Measurements from ENCODE around the gene MPRIP. TPM values are rescaled to one million over a fixed set of nuclear protein-coding genes. Genes with fewer than 3 reads are reported as not detected.

MPRIP gene
- polyA plus RNA-seq, 1 of the 3 experiments (the other 2 are of a cell fraction): 64.4 TPM

DNA sequence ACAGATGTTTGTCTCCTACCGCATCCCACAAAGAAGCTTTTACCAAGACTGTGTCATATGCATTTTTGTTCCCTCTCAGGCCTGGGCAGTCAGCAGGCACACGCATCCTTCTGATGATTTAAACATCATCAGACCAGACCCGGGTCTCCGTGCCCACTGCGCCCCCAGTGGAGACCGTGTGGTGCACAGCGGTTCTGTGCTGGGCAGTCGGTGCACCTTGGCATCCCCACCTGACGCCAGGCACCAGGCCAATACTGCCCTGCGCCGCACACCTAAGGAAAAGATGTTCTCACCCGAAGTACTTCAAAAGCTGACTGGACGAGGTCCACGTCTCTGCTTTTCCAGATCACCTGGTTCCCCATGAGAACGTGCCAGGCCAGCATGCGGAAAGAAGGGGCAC lies 174.5 kb downstream of the MPRIP start:
- H3K4me2 ChIP-seq: no peak overlapping the region
- H3K36me3 ChIP-seq (replicated peaks in 1 of 2; ENCODE audit: control insufficient read depth in 1 of 2, insufficient read depth in 2 of 2, low read length in 1 of 2): peaks cover 25 to 66% of the 10 kb centered on the region in 2 experiments
- peaks cover under 1% of the 10 kb centered on the region for H3F3A ChIP-seq (replicated peaks; ENCODE audit: insufficient read depth)
- 0 out of 2 replicates have a peak, but pooled peaks cover 3% of the 10 kb centered on the region for H3K79me2 ChIP-seq (ENCODE audit: insufficient read depth)
- no peaks in the 10 kb centered on the region for H3K27me3 ChIP-seq (ENCODE audit: insufficient read depth)
- H4K20me1 ChIP-seq (ENCODE audit: insufficient read depth): no peaks in the 10 kb centered on the region
- H3K27ac ChIP-seq (ENCODE audit: low read depth in 2 of 2, low read length in 1 of 2): no peak overlapping the region
- no peak overlapping the region for H2AFZ ChIP-seq (ENCODE audit: low read depth)
- POLR2A ChIA-PET: no interaction called here
- CTCF ChIA-PET: no interaction called here
- H3K4me3 ChIP-seq (ENCODE audit: low read depth in 2 of 2, low read length in 1 of 2): no peak overlapping the region
- H3K9ac ChIP-seq: no peak overlapping the region
- 88% methylated on average over 15 of the region's 16 CpGs for WGBS (ENCODE audit: low lambda C conversion rate)
- TF ChIP-seq NRF1 (IDR thresholded peaks at IDR 0.05; ENCODE audit: low read depth, low read length) (no peak), RAD21 (IDR thresholded peaks at IDR 0.05; ENCODE audit: low read length) (no peak), JUND (IDR thresholded peaks at IDR 0.05) (no peak)
- TF ChIP-seq, protein P1, sequence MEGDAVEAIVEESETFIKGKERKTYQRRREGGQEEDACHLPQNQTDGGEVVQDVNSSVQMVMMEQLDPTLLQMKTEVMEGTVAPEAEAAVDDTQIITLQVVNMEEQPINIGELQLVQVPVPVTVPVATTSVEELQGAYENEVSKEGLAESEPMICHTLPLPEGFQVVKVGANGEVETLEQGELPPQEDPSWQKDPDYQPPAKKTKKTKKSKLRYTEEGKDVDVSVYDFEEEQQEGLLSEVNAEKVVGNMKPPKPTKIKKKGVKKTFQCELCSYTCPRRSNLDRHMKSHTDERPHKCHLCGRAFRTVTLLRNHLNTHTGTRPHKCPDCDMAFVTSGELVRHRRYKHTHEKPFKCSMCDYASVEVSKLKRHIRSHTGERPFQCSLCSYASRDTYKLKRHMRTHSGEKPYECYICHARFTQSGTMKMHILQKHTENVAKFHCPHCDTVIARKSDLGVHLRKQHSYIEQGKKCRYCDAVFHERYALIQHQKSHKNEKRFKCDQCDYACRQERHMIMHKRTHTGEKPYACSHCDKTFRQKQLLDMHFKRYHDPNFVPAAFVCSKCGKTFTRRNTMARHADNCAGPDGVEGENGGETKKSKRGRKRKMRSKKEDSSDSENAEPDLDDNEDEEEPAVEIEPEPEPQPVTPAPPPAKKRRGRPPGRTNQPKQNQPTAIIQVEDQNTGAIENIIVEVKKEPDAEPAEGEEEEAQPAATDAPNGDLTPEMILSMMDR (IDR thresholded peaks at IDR 0.05): 0 out of 2 replicates have a peak, but pooled peaks have one; percentile 19
- DNase-seq: peak; percentile 57
- no peaks in the 10 kb centered on the region for H3K9me2 ChIP-seq
- no peaks in the 10 kb centered on the region for H3K4me1 ChIP-seq (ENCODE audit: control insufficient read depth in 1 of 2, insufficient read depth in 2 of 2, low read depth in 1 of 2, low read length in 1 of 2)
- no peaks in the 10 kb centered on the region for H3K9me3 ChIP-seq

DNA sequence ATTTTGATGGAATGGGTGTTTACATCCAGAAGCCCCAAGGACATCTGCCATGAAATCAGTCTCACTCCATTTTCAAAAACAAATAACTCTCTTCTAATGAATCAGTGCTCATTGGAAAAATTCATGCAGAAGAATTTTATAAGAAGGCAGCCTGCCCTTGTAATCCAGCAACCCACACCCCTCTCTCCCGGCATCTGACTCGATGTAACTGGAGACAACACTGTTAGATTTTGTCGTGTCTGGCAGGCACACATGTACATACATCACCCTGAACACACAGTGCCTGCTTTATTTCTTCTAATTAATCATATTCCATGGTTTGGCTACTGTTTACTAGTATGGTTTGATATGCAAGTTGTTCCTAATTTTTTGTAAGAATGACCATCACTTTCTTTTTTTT lies 175.7 kb downstream of the MPRIP start:
- ChIA-PET POLR2A (no interaction called here), CTCF (no interaction called here)
- no peak for TF ChIP-seq MEF2A (IDR thresholded peaks at IDR 0.05; ENCODE audit: borderline replicate concordance, low read depth)
- no peak for TF ChIP-seq TEAD4 (IDR thresholded peaks at IDR 0.05; ENCODE audit: borderline replicate concordance, insufficient read depth)
- TF ChIP-seq, protein P1 (IDR thresholded peaks at IDR 0.05): no peak
- TF ChIP-seq JUND (IDR thresholded peaks at IDR 0.05): no peak
- no peak for TF ChIP-seq GABPA (IDR thresholded peaks at IDR 0.05; ENCODE audit: low read depth)
- no peak for TF ChIP-seq FOXM1 (IDR thresholded peaks at IDR 0.05; ENCODE audit: low read depth)
- TF ChIP-seq, protein P2, sequence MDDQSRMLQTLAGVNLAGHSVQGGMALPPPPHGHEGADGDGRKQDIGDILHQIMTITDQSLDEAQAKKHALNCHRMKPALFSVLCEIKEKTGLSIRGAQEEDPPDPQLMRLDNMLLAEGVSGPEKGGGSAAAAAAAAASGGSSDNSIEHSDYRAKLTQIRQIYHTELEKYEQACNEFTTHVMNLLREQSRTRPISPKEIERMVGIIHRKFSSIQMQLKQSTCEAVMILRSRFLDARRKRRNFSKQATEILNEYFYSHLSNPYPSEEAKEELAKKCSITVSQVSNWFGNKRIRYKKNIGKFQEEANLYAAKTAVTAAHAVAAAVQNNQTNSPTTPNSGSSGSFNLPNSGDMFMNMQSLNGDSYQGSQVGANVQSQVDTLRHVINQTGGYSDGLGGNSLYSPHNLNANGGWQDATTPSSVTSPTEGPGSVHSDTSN (IDR thresholded peaks at IDR 0.05): no peak
- TF ChIP-seq IRF3 (IDR thresholded peaks at IDR 0.05; ENCODE audit: low read depth, low read length): no peak
- TF ChIP-seq TAF1 (IDR thresholded peaks at IDR 0.05; ENCODE audit: borderline replicate concordance, low read depth, low read length): no peak
- TF ChIP-seq GATA2 (CRISPR knock-in tag; IDR thresholded peaks at IDR 0.05): no peak
- no peak for TF ChIP-seq MAX (IDR thresholded peaks at IDR 0.05; ENCODE audit: low read depth)
- TF ChIP-seq SIN3A (IDR thresholded peaks at IDR 0.05; ENCODE audit: borderline replicate concordance, low read depth, low read length): no peak
- TF ChIP-seq EP300 (IDR thresholded peaks at IDR 0.05; ENCODE audit: borderline replicate concordance in 1 of 2, low read depth in 1 of 2, low read length in 1 of 2): no peak
- TF ChIP-seq ZBTB33 (IDR thresholded peaks at IDR 0.05; ENCODE audit: borderline replicate concordance, low read depth): no peak
- no peak for TF ChIP-seq RXRA (IDR thresholded peaks at IDR 0.05; ENCODE audit: borderline replicate concordance, low read depth)
- H3K27ac ChIP-seq (ENCODE audit: low read depth in 2 of 2, low read length in 1 of 2): no peak overlapping the region
- H3K79me2 ChIP-seq (ENCODE audit: insufficient read depth): 0 out of 2 replicates have a peak, but pooled peaks cover 3% of the 10 kb centered on the region
- WGBS (ENCODE audit: low lambda C conversion rate): 94% methylated on average over 3 of the region's 3 CpGs
- H3K9me2 ChIP-seq: no peaks in the 10 kb centered on the region
- no peak overlapping the region for H2AFZ ChIP-seq (ENCODE audit: low read depth)
- no peak overlapping the region for H3K9ac ChIP-seq
- no peak overlapping the region for H3K4me3 ChIP-seq (ENCODE audit: low read depth in 2 of 2, low read length in 1 of 2)
- no peaks in the 10 kb centered on the region for H4K20me1 ChIP-seq (ENCODE audit: insufficient read depth)
- no peaks in the 10 kb centered on the region for H3K4me1 ChIP-seq (ENCODE audit: control insufficient read depth in 1 of 2, insufficient read depth in 2 of 2, low read depth in 1 of 2, low read length in 1 of 2)
- no peaks in the 10 kb centered on the region for H3F3A ChIP-seq (replicated peaks; ENCODE audit: insufficient read depth)
- no peak overlapping the region for H3K4me2 ChIP-seq
- H3K9me3 ChIP-seq: no peaks in the 10 kb centered on the region
- peaks cover 23 to 70% of the 10 kb centered on the region in 2 experiments for H3K36me3 ChIP-seq (replicated peaks in 1 of 2; ENCODE audit: control insufficient read depth in 1 of 2, insufficient read depth in 2 of 2, low read length in 1 of 2)
- no peaks in the 10 kb centered on the region for H3K27me3 ChIP-seq (ENCODE audit: insufficient read depth)
- DNase-seq: no peak
